ENCODE results near the gene TMEM223.
"Not testable (repeated sequence)": the region's sequence is repeated elsewhere in the genome, so short reads cannot be mapped to it uniquely, and the experiment has no call there.

The TMEM223 gene, protein sequence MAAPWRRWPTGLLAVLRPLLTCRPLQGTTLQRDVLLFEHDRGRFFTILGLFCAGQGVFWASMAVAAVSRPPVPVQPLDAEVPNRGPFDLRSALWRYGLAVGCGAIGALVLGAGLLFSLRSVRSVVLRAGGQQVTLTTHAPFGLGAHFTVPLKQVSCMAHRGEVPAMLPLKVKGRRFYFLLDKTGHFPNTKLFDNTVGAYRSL

DNA sequence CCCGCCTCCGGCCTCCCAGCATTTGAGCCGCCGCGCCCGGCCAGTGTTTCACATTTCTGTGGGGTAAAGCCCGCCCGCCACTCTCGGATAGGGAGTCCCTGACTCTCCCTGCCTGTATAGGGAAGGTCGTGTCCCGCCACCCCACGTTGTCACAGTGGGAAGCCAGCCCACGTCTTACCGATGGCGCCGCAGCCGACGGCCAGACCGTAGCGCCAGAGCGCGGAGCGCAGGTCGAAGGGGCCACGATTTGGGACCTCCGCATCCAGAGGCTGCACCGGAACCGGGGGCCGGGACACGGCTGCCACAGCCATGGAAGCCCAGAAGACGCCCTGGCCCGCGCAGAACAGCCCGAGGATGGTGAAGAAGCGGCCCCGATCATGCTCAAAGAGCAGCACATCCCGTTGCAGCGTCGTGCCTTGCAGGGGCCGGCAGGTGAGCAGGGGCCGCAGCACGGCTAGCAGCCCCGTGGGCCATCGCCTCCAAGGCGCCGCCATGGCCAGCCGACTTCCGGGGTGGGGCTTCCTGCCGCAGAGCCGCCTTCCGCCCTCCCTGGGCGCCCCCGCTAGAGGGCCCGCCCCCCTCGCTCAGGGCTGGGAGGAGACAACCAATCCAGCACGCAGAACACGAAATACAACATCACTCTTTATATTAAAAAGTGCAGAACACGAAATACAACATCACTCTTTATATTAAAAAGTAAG lies at the start of gene TMEM223:
Gene TMEM223 (minus strand): TSS at position 506 of the 701 bp plus-strand sequence. CDS start 12 bp downstream, at position 494.
- DNase-seq, result peak; percentile 84

DNA sequence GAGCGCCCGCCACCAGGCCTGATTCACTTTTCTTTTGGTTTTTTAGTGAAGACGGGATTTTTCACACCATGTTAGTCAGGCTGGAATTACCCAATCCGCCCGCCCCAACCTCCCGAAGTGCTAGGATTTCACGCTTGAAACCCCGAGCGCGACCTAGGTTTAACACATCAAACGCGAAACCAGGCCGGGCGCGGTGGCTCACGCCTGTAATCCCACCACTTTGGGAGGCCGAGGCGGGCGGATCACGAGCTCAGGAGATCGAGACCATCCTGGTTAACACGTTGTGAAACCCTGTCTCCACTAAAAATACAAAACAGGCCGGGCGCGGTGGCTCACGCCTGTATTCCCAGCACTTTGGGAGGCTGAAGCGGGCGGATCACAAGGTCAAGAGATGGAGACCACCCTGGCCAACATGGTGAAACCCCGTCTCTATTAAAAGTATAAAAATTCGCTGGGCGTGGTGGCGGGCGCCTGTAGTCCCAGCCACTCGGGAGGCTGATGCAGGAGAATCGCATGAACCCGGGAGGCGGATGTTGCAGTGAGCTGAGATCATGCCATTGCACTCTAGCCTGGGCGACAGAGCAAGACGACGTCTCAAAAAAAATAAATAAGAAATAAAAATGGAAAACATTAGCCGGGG lies 49.0 kb upstream of the TMEM223 start:
- peak; percentile 86 for DNase-seq

DNA sequence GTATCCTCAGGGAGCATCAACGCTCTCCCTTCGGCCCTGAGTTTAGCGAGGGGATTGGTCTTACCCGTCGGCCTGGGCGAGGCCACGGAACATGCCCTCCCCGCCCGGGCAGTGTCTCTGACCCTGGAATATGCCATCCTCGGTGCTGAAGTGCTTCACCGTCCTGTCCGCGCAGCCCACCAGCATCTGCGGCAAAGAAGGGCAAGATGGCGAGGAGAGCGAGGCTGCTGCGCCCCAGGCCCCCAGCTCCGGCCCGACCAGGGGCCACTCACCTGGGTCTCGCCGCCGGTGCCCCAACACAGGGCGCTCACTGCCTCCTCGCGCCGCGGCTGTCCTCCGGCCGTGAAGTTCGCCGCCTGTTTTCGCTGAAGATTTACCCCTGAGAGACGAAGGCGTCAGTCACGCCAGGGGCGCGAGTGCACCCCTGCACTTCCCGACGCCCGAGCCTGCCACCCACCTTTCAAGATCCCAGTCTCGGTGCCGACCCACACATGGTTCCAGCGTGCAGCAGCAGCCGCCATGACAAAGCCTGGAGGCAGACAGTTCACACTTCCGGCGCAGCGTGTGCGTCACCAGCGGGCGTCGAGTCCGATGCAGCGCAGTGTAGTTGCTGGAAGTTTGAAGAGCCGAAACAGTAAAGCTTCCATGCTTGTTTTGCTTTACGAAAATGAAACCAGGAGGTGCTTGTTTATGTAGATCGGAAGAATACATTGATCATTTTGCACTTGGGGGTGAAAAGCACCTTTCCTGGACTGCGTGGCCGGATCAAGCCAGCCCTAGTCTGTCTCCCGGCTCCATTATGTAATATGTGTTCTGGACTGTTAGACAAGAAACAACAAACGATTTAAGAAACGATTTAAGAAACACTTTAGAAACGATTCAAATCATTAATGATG lies 47.5 kb upstream of the TMEM223 start, which contains the start of gene WDR74:
Gene WDR74 (minus strand): TSS at position 541 of the 896 bp plus-strand sequence. CDS start 20 bp downstream, at position 521.
- DNase-seq, result peak; percentile 91

DNA sequence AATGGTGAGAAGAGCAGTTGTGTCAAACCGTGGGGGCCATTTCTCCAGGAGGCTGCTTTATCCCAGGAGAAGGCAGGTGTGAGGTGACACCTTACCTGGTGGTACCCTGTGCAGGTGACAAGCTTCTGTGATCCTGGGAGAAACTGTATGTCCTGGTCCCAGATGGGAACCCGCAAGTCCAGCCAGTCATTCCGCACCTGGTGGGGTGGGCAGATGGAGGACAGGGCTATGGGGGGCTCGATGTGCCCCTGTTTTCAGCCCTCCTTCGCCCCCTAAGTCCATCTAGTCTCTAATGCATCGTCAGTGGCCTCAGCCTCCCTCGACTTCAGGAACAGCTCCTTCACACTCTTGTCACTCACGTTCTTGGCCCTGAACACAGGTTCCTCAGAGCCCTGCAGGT lies 43.5 kb upstream of the TMEM223 start:
- DNase-seq, result no peak

DNA sequence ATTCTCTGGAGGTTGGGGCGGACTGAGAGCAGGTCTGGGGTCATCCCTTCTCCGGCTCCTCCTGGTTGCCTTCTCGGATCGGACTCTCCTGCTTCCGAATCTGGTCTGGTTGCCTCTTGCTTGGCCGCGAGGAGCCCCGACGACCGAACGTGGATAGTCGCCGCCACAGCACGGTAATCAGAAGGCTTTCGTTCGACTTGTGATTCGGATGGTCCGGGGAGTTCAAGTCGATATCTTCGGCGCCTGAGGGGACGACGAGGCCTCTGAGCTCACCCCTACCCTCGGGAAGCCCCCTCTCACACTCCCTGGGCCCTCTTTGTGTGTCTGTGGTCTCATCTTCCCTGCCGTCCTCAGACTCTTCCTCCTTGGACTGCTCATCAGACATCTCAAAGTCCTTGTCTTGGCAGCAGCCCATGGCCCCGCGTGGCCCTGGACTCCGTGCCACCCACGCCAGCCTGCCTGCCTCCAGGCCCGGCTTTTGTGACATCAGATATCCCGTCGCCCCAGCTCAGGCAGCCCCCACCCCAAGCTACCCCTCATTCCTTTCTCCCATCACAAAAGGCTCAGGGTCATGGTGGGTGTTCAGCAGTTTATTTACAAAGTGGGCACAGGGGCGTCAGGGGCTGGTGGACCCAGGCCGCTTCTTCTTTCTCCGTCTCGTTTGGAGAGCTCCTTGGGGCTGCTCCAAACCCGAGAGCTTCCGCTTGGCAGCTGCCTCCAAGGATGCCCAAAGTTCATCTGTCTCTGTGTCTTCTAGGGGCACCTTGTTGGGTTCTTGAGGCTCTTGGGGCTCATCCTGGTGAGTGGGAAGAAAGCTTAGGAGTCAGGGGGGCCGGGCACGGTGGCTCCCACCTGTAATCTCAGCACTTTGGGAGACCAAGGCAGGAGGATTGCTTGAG lies 40.8 kb upstream of the TMEM223 start, which contains the start of gene TEX54:
Gene TEX54 (minus strand): TSS at position 506 of the 899 bp plus-strand sequence.
- DNase-seq, result peak; percentile 76

DNA sequence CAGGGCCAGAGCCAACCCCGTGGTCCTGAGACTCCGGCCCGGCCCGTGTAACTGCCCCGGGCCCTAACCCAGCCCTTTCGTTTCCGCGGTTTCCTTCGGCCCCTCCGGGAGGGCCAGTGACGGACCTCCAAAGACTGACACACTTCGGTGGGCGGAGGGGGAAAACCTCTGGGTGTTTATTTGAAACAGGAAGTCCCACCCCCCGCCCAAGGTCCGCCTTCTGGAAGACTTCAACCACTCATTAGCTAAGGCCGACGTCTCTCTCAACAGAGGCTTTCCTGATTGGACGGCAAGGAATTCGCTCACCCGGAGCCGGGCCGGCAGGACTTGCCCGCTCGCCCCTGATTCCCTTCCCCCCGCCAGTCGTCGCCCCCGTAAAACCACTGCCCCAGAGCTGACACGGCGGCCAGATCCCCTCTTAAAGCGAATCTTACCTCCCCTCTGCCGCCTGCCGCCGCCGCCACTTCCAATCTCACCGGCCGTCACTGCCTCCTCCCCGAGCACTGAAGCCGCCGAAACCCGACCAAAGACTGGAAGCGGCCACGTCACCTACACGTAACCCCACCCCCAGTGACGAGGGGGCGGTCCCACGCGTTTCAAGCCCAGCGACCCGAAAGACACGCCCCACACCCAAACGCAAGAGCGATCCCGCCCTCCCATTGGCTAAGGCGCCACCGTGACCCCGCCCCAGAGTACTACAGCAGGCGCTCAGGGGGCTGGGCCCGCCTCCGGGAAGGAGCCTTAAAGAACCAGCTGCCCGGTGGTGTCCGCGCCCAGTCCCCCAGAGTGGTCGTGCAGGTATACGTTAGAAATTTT lies 39.9 kb upstream of the TMEM223 start, which contains the start of gene STX5:
Gene STX5 (minus strand): TSS at position 532 of the 816 bp plus-strand sequence. CDS start 808 bp downstream, outside the sequence.
- DNase-seq, result peak; percentile 98

DNA sequence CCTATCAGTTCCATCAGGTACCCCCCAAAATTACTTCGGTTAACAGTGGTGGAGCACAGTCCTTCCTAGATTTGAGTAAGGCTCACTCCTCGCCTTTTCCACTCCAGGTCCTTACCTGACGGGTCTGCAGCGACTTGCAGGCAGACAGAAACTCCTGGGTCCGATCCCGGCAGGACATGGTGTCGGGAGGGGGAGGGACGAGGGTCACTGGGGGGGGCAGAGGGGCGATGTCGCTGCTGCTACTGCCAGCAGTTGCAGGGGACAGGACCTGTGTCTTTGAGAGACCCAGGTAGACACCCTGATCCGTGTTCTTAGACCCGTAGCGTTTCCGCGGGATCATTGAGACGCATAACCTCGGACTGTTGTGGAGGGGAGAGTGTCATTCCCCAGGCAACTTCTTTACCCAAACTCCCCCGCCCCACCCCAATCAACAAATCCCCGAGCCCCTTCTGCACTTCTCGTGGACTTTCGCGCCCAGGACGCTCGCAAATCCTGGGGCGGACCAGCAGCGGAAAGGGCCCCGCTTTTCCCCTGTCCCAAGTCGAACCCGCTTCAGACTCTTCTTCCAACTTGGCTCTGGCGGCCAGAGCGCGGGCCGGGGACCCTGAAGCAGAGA lies 39.2 kb upstream of the TMEM223 start:
- DNase-seq, result peak; percentile 79

DNA sequence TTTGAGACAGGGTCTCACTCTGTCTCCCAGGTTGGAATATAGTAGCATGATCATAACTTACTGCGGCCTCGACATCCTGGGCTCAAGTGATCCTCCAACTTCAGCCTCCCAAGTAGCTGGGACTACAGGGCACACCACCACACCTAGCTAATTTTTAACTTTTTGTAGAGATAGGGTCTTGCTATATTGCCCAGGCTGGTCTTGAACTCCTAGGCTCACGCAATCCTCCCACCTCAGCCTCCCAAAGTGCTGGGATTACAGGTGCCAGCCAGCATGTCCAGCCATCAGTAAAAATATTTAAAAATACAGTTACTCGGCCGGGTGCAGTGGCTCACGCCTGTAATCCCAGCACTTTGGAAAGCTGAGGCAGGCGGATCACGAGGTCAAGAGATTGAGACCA lies 36.3 kb upstream of the TMEM223 start:
- DNase-seq, result not testable (repeated sequence)

DNA sequence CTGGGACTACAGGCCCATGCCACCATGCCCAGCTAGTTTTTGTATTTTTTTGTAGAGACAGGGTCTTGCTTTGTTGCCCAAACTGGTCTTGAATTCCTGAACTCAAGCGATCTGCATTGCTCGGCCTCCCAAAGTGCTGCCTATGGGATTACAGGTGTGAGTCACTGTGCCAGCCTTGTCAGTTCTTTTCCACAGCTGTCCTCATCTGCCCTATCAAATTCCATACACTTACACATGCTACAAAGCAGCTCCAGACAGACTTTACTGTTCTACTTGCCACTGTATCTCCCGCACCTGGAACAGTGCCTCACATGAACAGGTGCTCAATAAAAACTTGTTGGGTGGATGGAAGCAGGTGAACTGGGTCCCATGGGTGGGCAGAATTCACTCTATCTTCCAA lies 31.9 kb upstream of the TMEM223 start:
- no peak for DNase-seq

DNA sequence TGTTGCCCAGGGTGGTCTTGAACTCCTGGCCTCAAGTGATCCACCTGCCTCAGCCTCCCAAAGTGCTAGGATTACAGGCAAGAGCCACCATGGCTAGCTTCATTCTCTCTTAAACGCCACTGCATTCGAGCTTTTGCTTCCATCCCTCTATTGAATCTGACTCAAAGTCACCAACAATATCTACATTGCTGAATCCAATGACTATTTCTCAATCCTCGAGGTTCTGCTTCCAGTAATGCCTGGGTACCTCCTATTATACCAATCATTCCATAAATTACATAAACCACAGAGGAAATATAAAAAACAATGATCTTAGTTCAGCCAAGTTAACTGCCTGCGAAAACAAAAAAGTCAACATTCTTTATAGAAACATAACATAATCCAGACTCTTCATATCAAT lies 25.3 kb upstream of the TMEM223 start:
- no peak for DNase-seq

DNA sequence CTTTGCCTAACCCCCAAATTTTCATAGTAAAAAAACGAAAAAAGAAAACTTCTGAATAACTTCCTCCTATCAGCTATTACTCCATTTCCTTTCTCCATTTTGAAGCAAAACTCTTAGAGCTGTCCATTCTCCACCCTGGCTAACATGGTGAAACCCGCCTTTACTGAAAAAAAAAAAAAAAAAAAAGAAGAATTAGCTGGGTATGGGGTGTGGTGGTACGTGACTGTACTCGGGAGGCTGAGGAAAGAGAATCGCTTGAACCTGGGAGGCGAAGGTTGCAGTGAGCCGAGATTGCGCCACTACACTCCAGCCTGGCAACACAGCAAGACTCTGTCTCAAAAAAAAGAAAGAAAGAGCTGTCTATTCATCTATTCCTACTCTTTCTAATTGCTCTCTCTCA lies 24.8 kb upstream of the TMEM223 start:
- no peak for DNase-seq

DNA sequence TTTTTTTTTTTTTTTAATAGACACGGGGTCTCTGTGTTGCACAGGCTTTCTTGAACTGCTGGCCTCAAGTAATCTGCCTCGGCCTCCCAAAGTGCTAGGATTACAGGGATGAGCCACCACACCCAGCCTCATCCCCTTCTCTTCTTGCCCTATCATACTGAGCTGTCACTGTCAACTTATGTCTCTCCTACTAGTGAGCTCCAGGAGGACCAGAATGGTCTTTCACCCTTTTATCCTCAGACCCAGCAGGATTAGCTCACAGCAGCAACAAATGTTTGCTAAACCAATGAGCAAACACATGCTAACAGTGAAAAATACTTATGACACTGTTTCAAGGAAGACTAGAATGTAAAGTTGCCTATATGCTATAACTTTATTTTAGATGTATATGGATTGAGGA lies 19.9 kb upstream of the TMEM223 start:
- peak; percentile 40 for DNase-seq

DNA sequence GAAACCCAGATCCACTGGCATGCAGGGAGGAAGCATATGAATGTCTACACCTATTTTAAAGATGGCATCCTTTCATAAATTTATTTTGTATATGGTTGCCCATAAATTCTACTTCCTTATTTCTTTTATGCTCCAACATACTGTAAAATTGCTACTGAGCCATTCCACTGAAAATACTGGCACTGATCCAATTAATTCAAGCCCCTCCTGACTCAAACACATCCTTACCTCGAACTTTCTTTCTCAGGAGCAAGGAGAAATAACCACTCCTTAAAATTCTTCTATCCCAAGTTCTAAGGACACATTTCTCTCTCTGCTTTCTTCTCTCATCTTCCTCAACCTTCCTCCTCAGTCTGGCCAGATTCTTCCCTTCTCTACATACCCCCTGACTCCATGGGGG lies 18.9 kb upstream of the TMEM223 start:
- DNase-seq, result no peak

DNA sequence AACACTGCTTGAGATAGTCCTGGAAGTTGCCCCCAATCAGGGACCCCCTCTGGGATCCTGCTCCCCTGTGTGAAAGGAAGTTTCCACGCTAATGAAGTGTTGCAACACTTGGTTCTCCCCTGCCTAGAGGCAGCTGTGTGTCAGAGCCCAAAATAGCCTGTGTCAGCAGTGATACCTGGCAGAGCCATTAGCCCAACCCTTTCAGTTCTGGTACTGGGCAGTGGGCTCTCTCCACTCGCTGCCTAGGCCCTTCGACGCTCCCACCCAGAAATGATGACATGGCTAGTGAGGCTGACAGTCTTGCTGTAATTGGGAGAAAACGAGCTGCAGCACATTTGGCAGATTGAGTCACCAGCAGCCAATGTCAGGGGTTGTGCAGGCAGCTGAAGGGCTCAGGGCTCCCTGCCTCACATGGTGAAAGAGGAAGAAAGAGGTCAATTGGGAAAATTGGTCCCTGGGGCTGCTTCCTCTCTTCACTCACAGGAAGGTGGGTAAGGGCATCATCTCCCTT lies 14.9 kb upstream of the TMEM223 start:
- DNase-seq, result no peak

DNA sequence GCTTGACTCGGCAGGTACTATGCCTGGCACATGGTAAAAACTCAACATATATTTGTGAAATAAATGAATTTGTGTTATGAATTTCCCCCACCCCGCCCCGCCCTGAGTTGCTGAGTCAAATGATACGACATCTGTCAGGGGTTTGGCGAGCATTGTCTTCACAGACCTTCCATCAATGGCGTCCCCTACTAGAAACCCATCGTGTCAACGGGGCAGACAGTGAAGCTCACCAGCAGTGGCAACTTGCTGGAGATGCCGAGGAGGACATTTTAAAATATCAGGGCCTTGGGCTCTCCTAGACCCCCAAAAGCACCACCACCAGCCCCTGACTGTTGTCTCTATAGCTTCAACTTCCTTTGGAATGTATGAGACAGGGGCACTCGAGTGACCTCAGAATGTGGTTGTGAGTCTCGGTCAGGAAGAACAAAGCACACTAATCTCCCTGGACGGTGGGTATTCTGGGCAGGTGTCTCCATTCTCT lies 14.2 kb upstream of the TMEM223 start:
- DNase-seq, result peak; percentile 68

DNA sequence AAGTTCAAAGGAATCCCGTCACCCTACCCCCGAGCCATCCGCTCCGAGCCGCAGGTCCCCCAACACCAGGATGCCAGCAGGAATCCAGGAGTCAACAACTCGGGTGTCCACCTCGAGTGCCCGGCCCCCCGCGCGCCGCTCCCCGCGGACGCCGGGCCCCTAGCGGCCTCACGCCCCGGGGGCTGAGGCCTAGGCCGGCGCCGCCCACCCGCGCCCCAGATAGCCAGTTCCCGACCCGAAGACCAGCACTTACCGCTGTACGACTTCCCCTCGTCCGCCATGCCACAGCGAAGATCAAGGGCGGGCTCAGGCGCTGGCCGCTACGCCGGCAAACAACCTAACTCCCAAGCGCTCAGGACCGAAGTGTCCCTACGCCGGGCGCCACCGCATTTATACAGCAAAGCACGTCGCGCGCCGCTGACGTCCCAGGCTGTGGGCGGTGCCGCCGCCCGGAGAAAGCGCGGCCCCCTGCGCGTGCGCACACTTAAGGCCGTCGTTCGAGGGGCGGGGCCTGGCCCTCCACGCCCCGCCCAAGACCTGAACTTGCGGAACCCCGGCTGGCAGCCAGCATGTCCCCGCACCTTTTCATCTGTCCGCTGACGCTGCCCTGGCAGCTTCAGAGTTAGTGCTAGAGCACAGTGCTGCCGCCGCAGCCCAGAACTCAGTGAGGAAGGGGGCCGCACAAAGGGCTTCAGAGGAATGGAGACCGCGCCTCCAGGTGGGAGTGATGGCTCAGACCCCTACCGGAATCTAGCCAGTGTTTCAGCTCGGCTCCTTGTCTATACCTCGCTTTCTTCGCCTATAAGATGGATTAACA lies 13.5 kb upstream of the TMEM223 start, which contains the start of gene NXF1:
Gene NXF1 (minus strand): TSS at position 365 of the 817 bp plus-strand sequence. CDS start 84 bp downstream, at position 281.
- DNase-seq, result peak; percentile 94

DNA sequence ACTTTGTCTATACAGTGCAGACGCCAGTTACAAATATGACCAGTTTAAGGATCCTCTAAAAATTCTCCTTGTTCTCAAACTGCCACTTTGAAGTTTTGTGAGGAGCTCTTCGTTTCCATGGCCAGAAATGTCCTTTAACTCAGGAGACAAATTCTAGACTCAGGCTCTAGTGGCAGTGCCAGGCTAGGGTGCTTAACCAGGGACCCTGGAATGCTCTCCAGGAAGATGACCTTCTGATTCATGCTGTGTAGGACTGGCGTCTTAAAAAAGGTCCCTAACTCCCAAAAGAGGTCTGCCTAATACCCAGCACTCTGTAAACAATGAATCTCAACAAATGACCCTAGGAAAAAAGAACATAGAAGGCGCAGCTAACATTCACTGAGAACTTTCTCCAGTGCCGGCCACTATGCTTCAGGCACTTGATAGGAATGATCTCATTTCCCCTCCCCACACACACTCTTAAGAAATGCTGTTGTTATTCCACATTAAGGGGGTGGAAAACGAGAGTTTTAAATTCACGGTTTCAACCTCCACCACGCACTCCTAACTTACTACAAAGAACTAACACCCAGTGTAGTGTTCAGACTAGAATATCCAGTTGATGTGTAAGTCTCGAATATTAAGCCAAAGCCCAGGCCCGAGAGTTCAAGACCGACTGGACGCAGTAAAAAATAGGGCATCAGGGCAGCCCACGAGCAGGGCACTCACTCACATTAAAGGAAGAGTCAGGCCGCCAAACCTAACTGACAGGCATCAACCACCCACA lies 12.7 kb upstream of the TMEM223 start:
- peak; percentile 47 for DNase-seq

DNA sequence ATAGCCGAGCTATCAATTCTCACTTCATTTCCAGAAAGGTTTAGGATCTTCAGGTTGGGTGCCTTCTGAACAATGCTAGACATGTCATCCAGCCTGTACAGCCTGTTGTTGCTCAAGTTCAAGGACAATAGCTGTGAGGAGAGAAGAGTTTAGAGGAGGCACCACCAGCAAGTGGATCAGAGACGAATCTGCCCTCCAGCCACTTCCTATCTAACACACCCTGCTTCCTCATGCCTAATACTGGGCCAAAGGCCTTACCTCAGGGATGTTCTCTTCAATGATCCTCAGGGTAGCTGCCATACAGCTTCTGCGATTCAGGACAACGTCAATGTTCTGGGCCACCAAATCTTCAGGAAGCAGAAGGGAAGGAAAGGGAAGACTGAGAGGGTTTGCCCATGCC lies 9.3 kb upstream of the TMEM223 start:
- DNase-seq, result no peak
